ENCODE measurements around the gene PILRB.
"Not testable (repeated sequence)": the region's sequence is repeated elsewhere in the genome, so short reads cannot be mapped to it uniquely, and the experiment has no call there.

Gene PILRB

GRCh38 chr7:100356416-100357068 is 1.4 kb upstream of the PILRB start:
- no peak for DNase-seq

DNA sequence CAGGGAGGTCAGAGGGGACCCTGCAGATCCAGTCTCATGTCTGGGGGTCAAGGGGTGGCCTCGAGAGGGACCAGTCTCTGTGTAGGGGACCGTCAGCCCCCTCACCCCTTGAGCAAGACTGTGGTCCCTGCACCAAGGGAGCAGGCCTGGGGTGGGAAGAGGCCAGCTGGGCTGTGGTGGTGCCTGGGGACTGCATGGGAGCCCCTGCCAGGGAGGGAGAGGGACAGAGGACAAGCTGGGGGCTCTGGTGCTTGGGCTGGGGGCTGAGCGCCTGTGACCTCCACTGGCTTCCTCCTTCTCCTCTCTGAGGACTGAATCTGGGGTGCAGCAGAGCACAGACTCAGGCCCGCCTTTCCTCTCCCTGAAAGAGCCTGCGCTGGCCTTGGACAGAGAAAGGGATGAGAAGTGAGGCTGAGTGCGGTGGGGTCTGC is 771 bp upstream of the PILRB start:
- DNase-seq: no peak

DNA sequence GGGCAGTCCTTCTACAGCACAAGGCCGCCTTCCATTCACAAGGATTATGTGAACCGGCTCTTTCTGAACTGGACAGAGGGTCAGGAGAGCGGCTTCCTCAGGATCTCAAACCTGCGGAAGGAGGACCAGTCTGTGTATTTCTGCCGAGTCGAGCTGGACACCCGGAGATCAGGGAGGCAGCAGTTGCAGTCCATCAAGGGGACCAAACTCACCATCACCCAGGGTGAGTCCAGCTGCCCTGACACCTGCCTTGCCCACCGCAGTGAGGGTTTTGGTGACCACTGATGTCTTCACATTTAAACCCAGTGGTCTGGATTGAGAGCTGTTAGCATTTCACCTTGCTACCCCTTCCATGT is 918 bp downstream of the PILRB start:
- no peak for DNase-seq

- DNase-seq: no peak
Measured at GRCh38 chr7:100360135-100360854, 2.4 kb downstream of the PILRB start.

GRCh38 chr7:100363098-100363497 is 5.2 kb downstream of the PILRB start:
- no peak for DNase-seq

DNA sequence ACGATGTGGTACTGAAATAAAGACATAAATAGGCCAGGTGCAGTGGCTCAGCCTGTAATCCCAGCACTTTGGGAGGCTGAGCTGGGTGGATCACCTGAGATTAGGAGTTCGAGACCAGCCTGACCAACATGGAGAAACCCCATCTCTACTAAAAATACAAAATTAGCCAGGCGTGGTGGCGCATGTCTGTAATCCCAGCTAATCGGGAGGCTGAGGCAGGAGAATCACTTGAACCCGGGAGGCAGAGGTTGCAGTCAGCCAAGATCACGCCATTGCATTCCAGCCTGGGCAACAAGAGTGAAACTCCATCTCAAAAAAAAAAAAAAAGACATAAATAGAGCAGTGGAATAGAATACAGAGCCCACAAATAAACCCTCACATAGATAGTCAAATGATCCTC is 5.9 kb downstream of the PILRB start:
- not testable (repeated sequence) for DNase-seq

- DNase-seq: no peak
Measured at GRCh38 chr7:100364480-100364879, 6.6 kb downstream of the PILRB start.

GRCh38 chr7:100365998-100366367 is 8.1 kb downstream of the PILRB start:
- DNase-seq: not testable (repeated sequence)

- DNase-seq: no peak
Measured at GRCh38 chr7:100366411-100367250, 8.7 kb downstream of the PILRB start.

- DNase-seq: no peak
Measured at GRCh38 chr7:100367251-100367620, 9.3 kb downstream of the PILRB start.

DNA sequence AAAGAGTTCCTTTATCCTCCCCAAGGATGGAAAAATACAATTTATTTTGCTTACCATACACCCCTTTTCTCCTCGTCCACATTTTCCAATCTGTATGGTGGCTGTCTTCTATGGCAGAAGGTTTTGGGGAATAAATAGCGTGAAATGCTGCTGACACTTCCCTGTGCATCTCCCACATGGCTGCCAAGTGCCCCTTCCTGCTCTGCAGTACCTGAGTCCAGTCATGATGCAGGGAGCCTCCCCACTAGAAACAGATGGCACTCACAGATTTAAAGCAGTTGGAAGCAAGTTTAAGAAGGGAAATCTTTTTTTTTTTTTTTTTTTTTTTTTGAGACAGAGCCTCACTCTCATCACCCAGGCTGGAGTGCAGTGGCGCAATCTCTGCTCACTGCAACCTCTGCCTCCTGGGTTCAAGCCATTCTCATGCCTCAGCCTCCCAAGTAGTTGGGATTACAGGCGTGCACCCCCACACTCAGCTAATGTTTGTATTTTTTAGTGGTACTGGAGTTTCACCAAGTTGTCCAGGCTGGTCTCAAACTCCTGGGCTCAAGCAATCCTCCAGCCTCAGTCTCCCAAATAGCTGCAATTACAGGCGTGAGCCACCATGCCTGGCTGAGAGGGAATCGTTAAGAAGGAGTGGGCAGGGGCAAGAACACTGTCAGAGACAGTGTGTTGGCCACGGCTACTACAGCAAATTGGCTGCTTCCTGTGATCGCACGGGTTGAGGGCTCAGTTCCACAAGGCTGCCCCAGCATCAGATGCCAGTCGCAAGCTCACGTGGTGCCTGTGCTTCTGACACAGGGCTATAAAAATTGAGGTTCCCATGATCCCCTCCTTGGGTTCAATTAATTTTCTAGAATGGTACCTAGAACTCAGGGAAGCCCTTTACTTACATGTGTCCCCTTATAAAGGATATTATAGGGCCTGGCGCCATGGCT is 10.0 kb downstream of the PILRB start:
- peak in 1 of 2 donors; percentile 52 for DNase-seq

DNA sequence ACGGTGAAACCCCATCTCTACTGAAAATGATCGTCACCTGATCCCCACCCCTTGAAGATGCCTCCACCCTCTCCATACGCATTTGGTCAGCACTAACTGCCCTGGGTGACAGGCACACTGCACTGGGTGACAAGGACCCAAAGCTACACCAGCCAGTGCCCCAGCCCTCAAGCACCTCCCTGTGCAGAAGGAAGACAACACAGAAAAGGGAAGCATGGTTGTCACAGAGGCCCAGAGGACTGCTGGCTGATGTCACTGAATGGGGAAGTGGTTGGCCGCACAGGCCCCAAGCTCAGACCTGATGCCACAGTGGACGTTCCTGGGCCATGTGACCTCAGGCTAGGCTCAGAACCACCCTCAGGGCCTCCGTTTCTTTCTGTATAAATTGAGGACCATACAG is 11.2 kb downstream of the PILRB start:
- DNase-seq: peak; percentile 45 to 87

- no peak for DNase-seq
Measured at GRCh38 chr7:100370303-100370702, 12.4 kb downstream of the PILRB start.

DNA sequence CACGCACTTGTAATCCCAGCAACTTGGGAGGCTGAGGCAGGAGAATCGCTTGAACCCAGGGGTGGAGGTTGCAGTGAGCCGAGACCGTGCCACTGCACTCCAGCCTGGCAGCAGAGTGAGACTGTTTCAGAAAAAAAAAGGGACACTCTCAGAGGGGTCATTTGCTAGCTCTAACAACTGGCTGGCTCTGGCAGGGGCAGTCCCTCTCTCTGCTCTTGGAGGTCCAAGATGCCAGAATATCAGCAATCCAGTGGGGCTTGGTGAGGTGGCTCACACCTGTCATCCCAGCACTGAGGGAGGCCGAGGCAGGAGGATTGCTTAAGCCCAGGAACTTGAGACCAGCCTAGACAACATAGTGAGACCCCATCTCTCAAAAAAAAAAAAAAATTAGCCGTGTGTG is 12.8 kb downstream of the PILRB start:
- no peak for DNase-seq

- DNase-seq: no peak
Measured at GRCh38 chr7:100371561-100372171, 13.7 kb downstream of the PILRB start.

DNA sequence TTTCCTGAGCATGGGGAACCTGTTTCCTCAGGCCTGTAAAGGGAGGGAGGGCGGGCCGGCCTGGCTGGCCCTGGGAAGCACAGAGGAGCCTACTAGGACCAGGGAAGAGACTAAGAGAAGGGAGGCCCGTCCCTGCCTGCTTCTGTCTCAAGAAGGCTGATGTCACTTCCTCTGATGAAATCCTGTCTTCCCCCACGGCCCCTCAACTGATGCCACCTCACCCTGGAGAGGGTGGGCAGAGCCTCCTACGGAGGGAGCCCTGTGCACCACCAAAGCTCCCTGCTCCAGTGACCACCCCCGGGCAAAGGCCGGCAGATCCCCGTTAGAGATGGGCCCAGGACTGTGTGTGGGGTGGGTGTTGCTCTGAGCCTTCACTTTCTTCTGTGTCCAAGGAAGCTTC is 14.3 kb downstream of the PILRB start:
- peak; percentile 24 to 67 for DNase-seq

- no peak for DNase-seq
Measured at GRCh38 chr7:100372694-100373093, 14.8 kb downstream of the PILRB start.

- DNase-seq: peak in 1 of 2 donors; percentile 46
Measured at GRCh38 chr7:100373261-100373831, 15.4 kb downstream of the PILRB start, which contains the start of gene PILRA. PILRA (plus strand) TSS chr7:100373487; CDS start chr7:100373657, 170 bp downstream.

GRCh38 chr7:100373870-100374598 is 16.1 kb downstream of the PILRB start:
- DNase-seq: not testable (repeated sequence)

- DNase-seq: no peak
Measured at GRCh38 chr7:100374601-100375000, 16.7 kb downstream of the PILRB start.

- no peak for DNase-seq
Measured at GRCh38 chr7:100376066-100376465, 18.1 kb downstream of the PILRB start.
